Endodermal cell (in vitro differentiated cells): ENCODE data around the gene TGM6. TPM values are rescaled to one million over a fixed set of nuclear protein-coding genes. Genes with fewer than 3 reads are reported as not detected.

ENCODE experiments used
- DNase-seq: peaks from one replicate; pipeline ENCODE4 v3.0.0-alpha.2; 2017
- H3K27ac ChIP-seq: 2 replicates; pipeline ENCODE4 v1.5.1; 2013; ENCODE audit warnings: mild to moderate bottlenecking, low read depth, low read length, moderate library complexity
- H3K27me3 ChIP-seq: 2 replicates; pipeline ENCODE4 v1.6.1; 2013; ENCODE audit warnings: mild to moderate bottlenecking, low read length, moderate library complexity; ENCODE audit not compliant: insufficient read depth, control insufficient read depth, poor library complexity, severe bottlenecking
- H3K36me3 ChIP-seq: 2 replicates; pipeline ENCODE4 v1.7.0; 2013; ENCODE audit warnings: mild to moderate bottlenecking, low read length, moderate library complexity; ENCODE audit not compliant: control insufficient read depth, insufficient read depth
- H3K4me1 ChIP-seq: one replicate; pipeline ENCODE4 v1.7.0; 2013; ENCODE audit warnings: low read length; ENCODE audit not compliant: control insufficient read depth, insufficient read depth
- H3K4me3 ChIP-seq: 2 replicates; pipeline ENCODE4 v1.5.1; 2013; ENCODE audit warnings: mild to moderate bottlenecking, low read length, moderate library complexity
- H3K9ac ChIP-seq: 2 replicates; pipeline ENCODE4 v1.6.1; 2013; ENCODE audit warnings: mild to moderate bottlenecking, low read length, moderate library complexity; ENCODE audit not compliant: poor library complexity, severe bottlenecking; ENCODE audit errors: extremely low read depth
- H3K9me3 ChIP-seq: 2 replicates; pipeline ENCODE4 v1.6.1; 2013; ENCODE audit warnings: mild to moderate bottlenecking, low read length, moderate library complexity; ENCODE audit not compliant: control insufficient read depth
- H3K27ac Mint-ChIP-seq: 2 replicates; pipeline ENCODE4 v1.8.0; 2020; ENCODE audit warnings: mixed read lengths
- H3K27me3 Mint-ChIP-seq: 2 replicates; pipeline ENCODE4 v1.8.0; 2021; ENCODE audit warnings: mild to moderate bottlenecking, mixed read lengths; ENCODE audit not compliant: insufficient read depth
- H3K36me3 Mint-ChIP-seq: 2 replicates; pipeline ENCODE4 v1.8.0; 2020; ENCODE audit warnings: low read depth, mixed read lengths
- H3K4me1 Mint-ChIP-seq: 2 replicates; pipeline ENCODE4 v1.8.0; 2020; ENCODE audit warnings: mixed read lengths
- H3K4me3 Mint-ChIP-seq: 2 replicates; pipeline ENCODE4 v1.8.0; 2020; ENCODE audit warnings: mild to moderate bottlenecking, moderate library complexity, mixed read lengths
- H3K9me3 Mint-ChIP-seq: 2 replicates; pipeline ENCODE4 v1.8.0; 2020; ENCODE audit warnings: mild to moderate bottlenecking, mixed read lengths
- CTCF ChIP-seq: fragments of 200-600 bp; sonication (generic); conservative IDR thresholded peaks from 2 replicates; pipeline ENCODE4 v1.5.0; 2021; ENCODE audit warnings: antibody characterized with exemption, mild to moderate bottlenecking
- WGBS, 2 experiments: methylation state at CpG; one replicate each; pipeline versions ENCODE4 v1.1.5 to v1.1.7; 2013; ENCODE audit warnings: missing lambda C conversion rate in 2 of 2, mixed read lengths in 1 of 2; ENCODE audit not compliant: insufficient coverage in 1 of 2, insufficient read length in 1 of 2; 5-methylcytosine and 5-hydroxymethylcytosine counted together
- total RNA-seq, 2 donors: library from RNA; stranded (reverse); fragmentation: NEBNext Ultra II Directional in 1 of 2; extraction: Animal tissue kit (Norgen Biotek cat#: 25700) in 1 of 2; gene quantifications; 2 replicates in 1 of 2; 3 replicates in 1 of 2; pipeline ENCODE4 v1.2.1, GENCODE V29; 2021

TGM6 gene
- total RNA-seq, 2 donors from 2014 or later, result not detected

- peak; percentile 34 for TF ChIP-seq CTCF
- Histone ChIP-seq H3K4me1 (no peaks in the 10 kb centered on the region), H3K4me3 (no peak overlapping the region), H3K27ac (no peak overlapping the region), H3K27me3 (no peaks in the 10 kb centered on the region), H3K9ac (no peak overlapping the region), H3K36me3 (no peaks in the 10 kb centered on the region), H3K9me3 (no peaks in the 10 kb centered on the region)
- Mint-ChIP-seq H3K36me3 (no peaks in the 10 kb centered on the region), H3K9me3 (no peaks in the 10 kb centered on the region), H3K27me3 (peaks cover 3% of the 10 kb centered on the region), H3K4me1 (peaks cover 3% of the 10 kb centered on the region), H3K27ac (no peak overlapping the region), H3K4me3 (no peak overlapping the region)
- 76 to 81% methylated on average over 3 to 4 of the region's 4 CpGs for WGBS, 2 experiments
- no peak for DNase-seq
These were observed 30.9 kb upstream of the TGM6 start for GRCh38 chr20:2349801-2350200.

GRCh38 chr20:2350606-2351005 is 30.1 kb upstream of the TGM6 start:
- Mint-ChIP-seq H3K4me3 (no peak overlapping the region), H3K36me3 (no peaks in the 10 kb centered on the region), H3K9me3 (no peaks in the 10 kb centered on the region), H3K4me1 (peaks cover 3% of the 10 kb centered on the region), H3K27ac (no peak overlapping the region), H3K27me3 (peaks cover 3% of the 10 kb centered on the region)
- H3K4me1 ChIP-seq, result no peaks in the 10 kb centered on the region
- H3K27me3 ChIP-seq, result no peaks in the 10 kb centered on the region
- no peak overlapping the region for H3K9ac ChIP-seq
- H3K27ac ChIP-seq, result no peak overlapping the region
- no peak for DNase-seq
- peak; percentile 29 for TF ChIP-seq CTCF
- H3K4me3 ChIP-seq, result no peak overlapping the region
- 72 to 90% methylated on average over 3 to 5 of the region's 5 CpGs for WGBS, 2 experiments
- H3K36me3 ChIP-seq, result no peaks in the 10 kb centered on the region
- no peaks in the 10 kb centered on the region for H3K9me3 ChIP-seq

GRCh38 chr20:2353231-2353630 is 27.5 kb upstream of the TGM6 start:
- no peak for TF ChIP-seq CTCF
- Histone ChIP-seq H3K36me3 (no peaks in the 10 kb centered on the region), H3K4me1 (no peaks in the 10 kb centered on the region), H3K27me3 (no peaks in the 10 kb centered on the region), H3K4me3 (no peak overlapping the region), H3K27ac (no peak overlapping the region), H3K9ac (no peak overlapping the region), H3K9me3 (no peaks in the 10 kb centered on the region)
- Mint-ChIP-seq H3K27ac (no peak overlapping the region), H3K4me3 (no peak overlapping the region), H3K36me3 (no peaks in the 10 kb centered on the region), H3K4me1 (peaks cover 3% of the 10 kb centered on the region), H3K9me3 (no peaks in the 10 kb centered on the region), H3K27me3 (peaks cover under 1% of the 10 kb centered on the region)
- WGBS, 2 experiments, result 92 to 100% methylated on average over 1 to 3 of the region's 3 CpGs
- DNase-seq, result no peak
